GM18951 (cell line): ENCODE results near the gene MAN1B1.

Experiments used
- POLR2A ChIP-seq: IDR thresholded peaks from 4 replicates; pipeline ENCODE4 v1.6.1; 2011; ENCODE audit warnings: mild to moderate bottlenecking; ENCODE audit not compliant: insufficient read length, insufficient read depth; ENCODE audit errors: extremely low read depth
- in situ Hi-C: fragments of 300-500 bp; cut with MboI; formaldehyde crosslinking; loops from one replicate; pipeline ENCODE4 v1.12.0; 2022; ENCODE audit warnings: low sequenced_read_pairs, mixed read lengths, inconsistent platforms; ENCODE audit not compliant: unreplicated experiment

Gene MAN1B1

DNA sequence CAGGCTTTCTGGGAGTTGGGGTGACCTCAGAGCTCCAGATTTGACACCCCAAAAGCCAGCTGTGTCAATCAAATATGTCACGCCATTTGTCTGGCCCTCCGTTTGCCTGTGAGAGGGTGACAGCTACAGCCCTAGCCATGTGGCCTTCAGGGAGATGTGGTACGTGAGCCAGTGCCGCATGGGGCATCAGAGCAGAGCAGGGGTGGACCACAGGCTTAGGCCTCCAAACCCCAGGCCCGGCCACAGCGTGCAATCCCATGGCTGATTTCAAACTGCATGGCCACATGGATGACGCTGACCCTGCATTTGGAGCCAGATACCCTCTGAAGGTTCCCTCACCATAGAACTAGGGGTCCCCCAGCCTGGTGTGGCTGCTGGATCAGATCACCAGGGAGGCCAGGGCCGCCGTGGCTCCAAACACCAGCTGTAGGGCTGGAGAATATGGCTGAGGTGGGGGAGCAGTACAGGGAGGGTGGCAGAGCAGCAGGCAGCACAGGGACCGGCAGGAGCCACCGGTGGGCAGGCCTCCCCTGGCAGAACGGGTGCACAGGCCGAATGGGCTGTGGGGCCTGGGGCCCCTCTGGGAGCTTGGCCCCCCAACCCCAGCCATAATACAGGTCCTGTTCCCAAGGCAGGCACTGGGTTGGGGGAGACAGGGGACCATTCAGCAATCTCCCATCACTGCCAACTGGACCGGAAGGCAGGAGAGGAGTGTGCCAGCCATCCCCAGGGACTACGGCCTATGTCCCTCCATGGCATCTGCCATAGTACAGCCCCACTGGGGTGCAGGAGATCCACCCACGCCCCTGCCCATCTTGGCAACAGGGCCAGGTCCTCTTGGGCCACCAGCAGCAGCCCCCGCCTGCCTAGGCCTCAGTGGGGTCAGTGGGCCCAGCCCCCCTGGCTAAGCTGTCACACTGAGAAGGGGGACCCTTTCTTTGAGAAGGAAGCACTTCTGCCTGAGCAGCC lies 18.0 kb upstream of the MAN1B1 start:
- TF ChIP-seq POLR2A: no peak
- in situ Hi-C loops: no loop called here

DNA sequence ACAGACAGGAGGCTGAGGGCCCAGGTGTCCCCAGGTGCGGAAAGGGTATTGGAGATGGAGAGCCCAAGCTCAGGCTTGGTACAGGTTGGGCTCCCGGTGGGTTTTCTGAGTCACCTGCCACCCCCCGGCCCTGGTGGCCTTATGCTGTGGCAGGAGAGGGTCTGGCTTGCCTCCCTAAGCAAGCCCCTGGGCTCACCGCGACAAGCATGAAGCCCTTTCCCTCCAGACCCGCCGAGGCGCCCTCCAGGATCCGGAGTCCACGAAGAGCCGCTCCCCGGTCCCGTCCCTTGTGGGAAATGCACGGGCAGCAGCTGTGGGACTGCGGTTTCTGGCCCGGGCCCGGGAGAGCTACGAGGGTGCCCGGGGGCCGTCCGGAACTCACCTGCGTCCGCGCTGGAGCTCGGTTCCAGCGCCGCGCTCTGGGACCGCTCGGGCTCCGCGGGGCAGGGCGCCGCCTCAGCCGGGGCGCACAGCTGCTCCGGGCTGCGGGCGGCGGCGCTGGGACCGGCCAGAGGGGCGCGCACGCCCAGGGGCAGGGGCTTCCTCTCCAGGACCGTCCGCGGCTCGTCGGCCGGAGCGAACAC lies 17.2 kb upstream of the MAN1B1 start:
- in situ Hi-C loops: no loop called here
- no peak for TF ChIP-seq POLR2A

DNA sequence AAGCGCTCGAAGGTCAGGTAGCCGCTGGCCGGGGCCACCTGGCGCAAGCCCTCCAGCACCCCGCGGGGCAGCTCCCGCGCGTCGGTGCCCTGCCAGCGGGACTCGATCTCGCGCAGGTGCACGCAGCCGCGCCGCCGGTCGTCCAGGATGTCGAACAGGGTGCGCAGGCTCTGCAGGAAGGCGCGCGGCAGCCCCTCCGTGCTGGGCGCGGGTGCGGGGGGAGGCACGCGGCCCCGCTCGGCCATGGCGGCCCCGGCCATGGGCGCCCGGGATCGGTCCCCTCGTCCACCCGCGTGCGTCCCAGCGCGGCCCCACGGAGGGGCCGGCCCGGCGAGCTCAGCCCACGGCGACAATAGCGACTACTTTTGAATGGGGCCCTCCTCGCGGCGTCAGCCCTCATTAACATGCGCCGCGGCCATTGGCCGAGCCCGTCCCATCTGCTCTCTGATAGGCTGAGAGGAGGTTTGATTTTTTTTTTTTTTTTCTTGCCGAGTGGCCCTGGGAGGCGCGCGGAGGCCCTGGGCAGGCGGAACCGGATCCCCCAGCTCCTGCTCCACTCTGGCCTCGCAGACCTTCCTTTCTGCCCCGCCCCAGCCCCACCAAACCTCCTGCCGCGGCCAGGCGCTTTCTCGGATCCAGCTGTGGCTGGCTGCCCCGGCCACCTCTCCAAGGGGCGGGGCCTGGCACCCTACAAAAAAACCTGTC lies 16.4 kb upstream of the MAN1B1 start, which contains the start of gene SAPCD2:
TSS of gene SAPCD2 (minus strand) at position 357 of the 705 bp plus-strand sequence. CDS start at position 260, 97 bp downstream.
- in situ Hi-C loops: no loop called here

DNA sequence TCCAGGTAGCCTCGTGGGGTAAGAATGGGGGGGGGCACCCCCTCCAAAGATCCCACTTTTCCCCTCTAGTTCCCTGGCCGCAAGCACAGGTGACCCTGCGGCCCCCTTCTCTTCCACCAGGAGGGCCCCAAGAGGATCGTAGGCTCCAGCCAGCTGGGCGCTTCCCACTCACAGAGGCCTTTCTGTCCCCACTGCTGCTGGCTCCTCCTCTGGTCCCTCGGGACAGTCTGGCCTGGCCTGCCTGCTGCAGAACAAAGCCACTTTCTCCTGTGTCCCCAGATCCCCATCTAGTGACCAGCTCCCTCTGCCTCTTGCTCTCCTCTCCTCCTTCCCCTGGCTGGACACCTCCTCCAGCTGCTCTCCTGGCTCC lies 15.9 kb upstream of the MAN1B1 start:
- in situ Hi-C loops: no loop called here

More for the DNA sequence above, 16.4 kb upstream of the MAN1B1 start, which contains the start of gene SAPCD2:
- peak; percentile 85 for TF ChIP-seq POLR2A

DNA sequence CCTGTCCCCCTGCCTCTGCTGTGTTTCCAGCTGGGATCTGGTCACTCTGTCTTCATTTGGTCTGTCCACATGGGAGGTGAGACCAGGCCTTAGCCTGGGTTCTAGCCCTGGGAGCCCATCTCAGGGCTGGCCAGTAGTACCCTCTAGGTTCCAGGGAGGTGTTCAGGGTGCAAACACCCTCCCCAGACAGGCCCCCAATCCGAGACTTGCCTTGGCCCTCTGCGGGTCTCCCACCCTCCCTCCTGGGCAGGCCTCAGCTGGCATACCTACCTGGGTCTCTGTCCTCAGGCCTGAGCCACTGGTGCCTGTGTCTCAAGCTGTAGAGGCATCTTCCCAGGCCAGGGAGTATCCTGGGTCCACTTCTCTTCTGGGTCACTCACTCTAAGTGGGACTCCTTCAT lies 15.5 kb upstream of the MAN1B1 start:
- in situ Hi-C loops: no loop called here
- TF ChIP-seq POLR2A: no peak

More for the DNA sequence above, 15.9 kb upstream of the MAN1B1 start:
- no peak for TF ChIP-seq POLR2A

DNA sequence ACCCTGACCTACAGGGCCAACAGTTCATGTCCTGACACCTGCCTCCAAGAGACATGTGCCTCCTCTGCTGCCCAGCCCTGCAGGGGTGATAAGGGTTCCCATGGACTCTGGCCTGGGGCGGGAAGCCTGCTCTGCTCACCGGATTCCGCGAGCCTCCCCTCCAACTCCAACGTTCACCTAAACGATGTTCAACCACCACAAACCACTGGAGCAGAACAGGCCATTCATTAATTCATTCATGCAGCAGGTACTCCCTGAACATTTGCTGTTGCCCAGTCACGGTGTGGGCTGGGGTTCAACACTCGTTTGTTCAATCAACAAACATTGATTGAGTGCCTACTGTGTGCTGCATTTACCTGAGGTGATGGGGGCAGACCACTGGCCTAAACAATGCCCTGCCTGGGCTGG lies 12.8 kb upstream of the MAN1B1 start:
- in situ Hi-C loops: no loop called here
- no peak for TF ChIP-seq POLR2A

DNA sequence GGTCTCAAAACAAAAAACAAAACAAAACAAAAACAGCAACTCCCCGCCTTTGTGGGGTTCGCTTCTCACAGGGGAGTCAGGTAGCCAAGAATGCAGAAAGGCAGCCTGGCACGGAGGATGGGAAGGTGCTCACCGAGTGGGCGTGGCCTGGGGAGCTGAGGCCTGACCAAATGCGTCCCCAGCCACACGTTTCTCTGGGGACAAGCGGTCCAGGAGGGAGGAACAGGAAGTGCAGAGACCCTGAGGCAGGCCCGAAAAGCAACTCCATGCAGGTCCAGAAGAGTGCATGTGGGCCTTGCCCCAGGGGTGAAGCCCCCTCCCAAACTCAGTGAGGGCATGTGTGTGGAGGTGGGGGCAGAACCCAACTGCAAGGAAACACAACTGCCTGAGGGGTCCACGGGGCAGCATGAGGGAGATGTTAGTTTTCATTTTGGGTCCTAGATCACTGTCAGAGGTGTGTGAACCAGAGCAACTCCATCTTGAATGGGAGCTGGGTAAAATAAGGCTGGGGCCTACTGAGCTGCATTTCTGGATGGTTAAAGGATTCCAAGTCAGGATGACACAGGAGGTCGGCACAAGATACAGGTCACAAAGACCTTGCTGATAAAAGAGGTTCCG lies 12.0 kb upstream of the MAN1B1 start:
- no peak for TF ChIP-seq POLR2A
- in situ Hi-C loops: no loop called here

DNA sequence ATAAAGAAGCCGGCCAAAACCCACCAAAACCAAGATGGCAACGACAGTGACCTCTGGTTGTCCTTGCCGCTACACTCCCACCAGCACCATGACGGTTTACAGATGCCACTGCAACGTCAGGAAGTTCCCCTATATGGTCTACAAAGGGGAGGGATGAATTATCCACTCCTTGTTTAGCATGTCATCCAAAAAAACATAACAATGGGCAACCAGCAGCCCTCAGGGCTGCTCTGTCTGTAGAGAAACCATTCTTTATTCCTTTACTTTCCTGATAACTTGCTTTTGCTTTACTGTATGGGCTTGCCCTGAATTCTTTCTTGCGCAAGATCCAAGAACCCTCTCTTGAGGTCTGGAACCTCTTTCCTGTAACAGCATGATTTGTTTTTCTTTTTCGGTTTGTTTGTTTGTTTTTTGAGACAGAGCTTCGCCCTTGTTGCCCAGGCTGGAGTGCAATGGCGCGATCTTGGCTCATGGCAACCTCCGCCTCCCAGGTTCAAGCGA lies 11.5 kb upstream of the MAN1B1 start:
- in situ Hi-C loops: no loop called here
- TF ChIP-seq POLR2A: no peak

DNA sequence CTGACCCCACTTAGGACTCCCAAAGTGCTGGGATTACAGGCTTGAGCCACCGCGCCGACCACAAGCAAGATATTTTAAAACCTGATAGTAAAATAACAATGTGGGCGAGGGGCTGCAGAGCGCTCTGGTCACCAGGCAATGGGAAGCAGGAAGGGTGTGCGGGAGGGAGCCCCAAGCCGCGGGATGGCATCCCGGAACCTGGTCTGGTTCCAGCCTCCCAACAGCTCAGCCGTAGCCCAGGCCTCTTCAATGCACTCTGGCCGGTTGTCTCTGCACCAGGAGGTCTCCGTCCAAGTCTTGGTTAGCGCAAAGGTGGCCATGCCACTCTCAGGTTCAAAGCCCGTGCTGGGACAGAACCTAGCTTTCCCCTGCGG lies 10.2 kb upstream of the MAN1B1 start:
- no peak for TF ChIP-seq POLR2A
- in situ Hi-C loops: no loop called here

DNA sequence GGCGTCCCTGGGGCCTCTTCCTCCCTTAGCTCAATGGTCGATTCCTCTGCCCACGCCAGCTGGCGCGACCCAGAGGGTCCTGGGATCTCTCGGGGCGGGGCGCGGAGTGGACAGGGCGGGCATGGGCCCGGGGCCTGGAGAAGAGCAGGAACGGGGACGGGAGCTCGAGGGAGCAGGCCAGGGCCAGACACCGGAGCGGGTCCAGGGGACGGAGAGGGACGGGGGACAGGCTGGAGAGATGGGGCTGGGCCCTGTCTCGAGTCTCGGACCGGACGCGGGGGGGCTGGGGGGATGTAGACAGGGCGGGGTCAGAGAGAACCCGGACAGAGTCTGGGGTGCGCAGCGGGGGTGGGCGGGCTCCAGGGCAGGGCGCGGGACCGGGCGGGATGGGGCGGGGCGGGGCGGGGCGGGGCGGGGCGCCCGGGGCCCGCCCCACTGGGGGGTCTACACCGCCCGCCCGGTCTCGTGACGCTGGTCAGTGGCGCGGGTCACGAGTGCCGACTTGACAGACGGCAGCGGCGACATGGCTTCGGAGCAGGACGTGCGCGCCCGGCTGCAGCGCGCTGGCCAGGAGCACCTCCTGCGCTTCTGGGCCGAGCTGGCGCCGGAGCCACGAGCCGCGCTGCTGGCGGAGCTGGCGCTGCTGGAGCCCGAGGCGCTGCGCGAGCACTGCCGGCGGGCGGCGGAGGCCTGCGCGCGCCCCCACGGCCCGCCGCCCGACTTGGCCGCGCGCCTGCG lies 9.6 kb upstream of the MAN1B1 start, which contains the start of gene UAP1L1:
TSS of gene UAP1L1 (plus strand) at position 508 of the 738 bp plus-strand sequence. CDS start at position 524, 16 bp downstream.
- in situ Hi-C loops: no loop called here
- TF ChIP-seq POLR2A: peak; percentile 75

DNA sequence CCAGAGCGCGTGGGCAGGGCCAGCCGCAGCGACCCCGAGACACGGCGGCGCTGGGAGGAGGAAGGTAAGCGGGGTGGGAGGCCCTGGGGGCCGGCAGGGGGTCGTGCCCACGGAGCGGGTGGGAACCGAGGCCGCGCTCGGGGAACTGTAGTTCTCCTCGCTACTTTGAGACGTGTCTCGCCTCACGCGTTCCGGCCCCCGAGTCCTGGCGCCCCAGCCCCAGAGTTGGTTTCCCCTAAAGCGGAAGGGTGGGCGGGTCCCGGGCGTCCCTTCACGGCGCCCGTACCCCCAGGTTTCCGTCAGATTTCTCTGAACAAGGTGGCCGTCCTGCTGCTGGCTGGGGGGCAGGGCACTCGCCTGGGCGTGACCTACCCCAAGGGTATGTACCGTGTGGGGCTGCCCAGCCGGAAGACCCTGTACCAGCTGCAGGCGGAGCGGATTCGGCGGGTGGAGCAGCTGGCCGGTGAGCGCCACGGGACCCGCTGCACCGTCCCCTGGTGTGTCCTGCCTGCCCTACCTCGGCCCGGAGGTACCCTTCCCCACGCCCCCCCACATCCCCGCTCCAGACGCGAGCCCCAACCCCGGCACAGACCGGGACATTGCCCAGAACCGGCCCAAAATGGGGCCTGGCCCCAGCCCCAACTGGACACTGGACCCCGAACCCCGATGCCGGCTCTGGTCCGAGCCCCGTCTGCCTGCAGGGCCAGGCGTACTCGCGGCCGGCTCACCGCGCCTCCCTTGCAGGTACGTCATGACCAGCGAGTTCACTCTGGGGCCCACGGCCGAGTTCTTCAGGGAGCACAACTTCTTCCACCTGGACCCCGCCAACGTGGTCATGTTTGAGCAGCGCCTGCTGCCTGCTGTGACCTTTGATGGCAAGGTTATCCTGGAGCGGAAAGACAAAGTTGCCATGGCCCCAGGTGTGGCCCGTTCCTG lies 8.8 kb upstream of the MAN1B1 start:
- in situ Hi-C loops: no loop called here
- TF ChIP-seq POLR2A: no peak
